Esophagus (tissue), 2 donors: ENCODE measurements around the gene FBXL19. TPM values are rescaled to one million over a fixed set of nuclear protein-coding genes. Genes with fewer than 3 reads are reported as not detected.

Experiments used
- H3K27ac ChIP-seq, 2 donors: one replicate each; pipeline ENCODE4 v1.5.1; 2013; ENCODE audit warnings: low read depth in 2 of 2, mild to moderate bottlenecking in 2 of 2, inconsistent platforms in 1 of 2, low read length in 1 of 2, moderate library complexity in 1 of 2
- H3K27me3 ChIP-seq, 2 donors: one replicate each; pipeline ENCODE4 v1.6.1; 2013; ENCODE audit warnings: low read length in 2 of 2, control low read depth in 1 of 2, mild to moderate bottlenecking in 1 of 2; ENCODE audit not compliant: insufficient read depth in 2 of 2, control insufficient read depth in 1 of 2
- H3K36me3 ChIP-seq, 2 donors: one replicate each; pipeline ENCODE4 v1.6.1; 2013; ENCODE audit warnings: low read length in 1 of 2; ENCODE audit not compliant: control insufficient read depth in 2 of 2, insufficient read depth in 2 of 2
- H3K4me1 ChIP-seq, 2 donors: one replicate each; pipeline ENCODE4 v1.6.1; 2013; ENCODE audit warnings: low read length in 1 of 2; ENCODE audit not compliant: control insufficient read depth in 2 of 2, insufficient read depth in 2 of 2
- H3K4me3 ChIP-seq, 2 donors: one replicate each; pipeline ENCODE4 v1.5.1; 2013; ENCODE audit warnings: low read length in 2 of 2, mild to moderate bottlenecking in 2 of 2, low read depth in 1 of 2, moderate library complexity in 1 of 2
- H3K9me3 ChIP-seq, 2 donors: one replicate each; pipeline ENCODE4 v1.6.1; 2013; ENCODE audit warnings: mild to moderate bottlenecking in 2 of 2, low read depth in 1 of 2, low read length in 1 of 2, moderate library complexity in 1 of 2; ENCODE audit not compliant: control insufficient read depth in 2 of 2, insufficient read depth in 1 of 2
- WGBS, 2 donors: extraction: QIAGEN DNeasy Blood & Tissue Kit; methylation state at CpG; one replicate each; pipeline ENCODE4 v1.1.7; 2013; 5-methylcytosine and 5-hydroxymethylcytosine counted together
- polyA plus RNA-seq, 2 donors: library from polyadenylated mRNA; stranded (reverse); fragments of 200-250 nt; gene quantifications; one replicate each; pipeline ENCODE4 v1.2.3, GENCODE V29; 2013
- donor health status: healthy with polysubstance abuse.
- donor health status: Bipolar disorder and iron deficiency.

Gene FBXL19
- polyA plus RNA-seq, 2 donors: 10.7 to 35.6 TPM

DNA sequence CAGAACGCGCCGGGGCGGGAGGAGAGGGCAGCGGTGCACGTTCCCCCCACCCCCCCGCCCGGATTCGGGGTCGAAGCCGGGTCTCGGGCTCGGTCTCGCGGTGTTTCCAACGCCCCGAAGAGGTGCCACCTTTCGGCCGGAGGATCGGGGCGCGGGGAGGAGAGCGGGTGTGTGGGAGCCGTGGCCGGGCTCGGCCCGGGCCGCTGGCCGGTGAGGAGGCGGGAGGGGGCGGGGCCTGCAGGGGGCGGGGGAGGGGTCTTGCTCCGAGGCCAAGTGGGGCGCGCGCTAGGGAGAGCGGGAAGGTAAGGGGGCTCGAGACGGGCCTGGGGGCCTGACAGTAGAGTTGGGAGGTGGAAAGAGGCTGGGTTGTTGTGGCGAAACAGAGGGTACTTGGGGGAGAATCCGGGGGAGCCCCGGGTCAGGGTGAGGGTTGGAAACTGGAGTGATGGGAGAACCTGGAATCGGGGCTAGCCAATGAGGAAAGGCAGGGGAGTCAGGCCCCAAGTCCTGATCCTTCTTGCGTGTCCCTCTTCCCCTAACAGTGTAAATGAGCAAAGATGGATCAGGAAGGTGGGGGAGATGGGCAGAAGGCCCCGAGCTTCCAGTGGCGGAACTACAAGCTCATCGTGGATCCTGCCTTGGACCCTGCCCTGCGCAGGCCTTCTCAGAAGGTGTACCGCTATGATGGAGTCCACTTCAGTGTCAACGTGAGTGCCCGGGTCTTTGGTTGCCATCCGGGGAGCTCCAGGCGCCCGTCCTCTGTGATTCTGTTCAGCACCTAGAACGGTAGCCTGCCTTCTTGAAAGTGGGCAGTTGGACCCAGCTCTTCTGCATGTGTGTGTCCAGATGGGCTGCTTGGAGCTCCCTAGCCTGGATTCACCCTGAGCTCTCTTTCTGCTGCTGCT lies 35.1 kb downstream of the FBXL19 start:
- H3K36me3 ChIP-seq: peaks cover 6 to 14% of the 10 kb centered on the region in 2 donors
- WGBS, 2 donors: 10% methylated on average over 53 to 55 of the region's 55 CpGs

DNA sequence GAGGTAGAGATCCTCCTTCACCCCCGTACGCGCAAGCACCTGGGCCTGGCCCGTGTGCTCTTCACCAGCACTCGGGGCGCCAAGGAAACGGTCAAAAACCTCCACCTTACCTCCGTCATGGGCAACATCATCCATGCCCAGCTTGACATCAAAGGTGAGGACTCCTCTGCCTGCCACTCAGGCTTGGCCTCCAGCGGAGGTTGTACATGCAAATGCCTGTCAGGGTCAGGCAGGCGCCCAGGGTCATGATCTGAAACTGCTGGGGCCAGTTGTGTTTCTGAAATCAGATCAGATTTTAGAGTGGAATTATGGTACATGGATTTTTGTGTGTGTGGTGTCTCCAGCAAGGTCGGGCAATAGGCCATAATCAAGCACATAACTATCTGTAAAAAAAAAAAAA lies 38.0 kb downstream of the FBXL19 start:
- WGBS, 2 donors: 93 to 95% methylated on average over 11 of the region's 11 CpGs
- Histone ChIP-seq H3K4me1 (peaks cover 9 to 10% of the 10 kb centered on the region in 2 donors), H3K27ac (no peak overlapping the region), H3K36me3 (peaks cover 13 to 41% of the 10 kb centered on the region in 2 donors), H3K4me3 (no peak overlapping the region), H3K27me3 (no peaks in the 10 kb centered on the region), H3K9me3 (peaks cover 0 to 2% of the 10 kb centered on the region in 2 donors)

More for the DNA sequence above, 35.1 kb downstream of the FBXL19 start:
- Histone ChIP-seq H3K27me3 (no peaks in the 10 kb centered on the region), H3K9me3 (no peaks in the 10 kb centered on the region), H3K4me3 (peak overlapping the region; percentile 90), H3K27ac (peak overlapping the region; percentile 96 to 98), H3K4me1 (peaks cover 9 to 14% of the 10 kb centered on the region in 2 donors)

DNA sequence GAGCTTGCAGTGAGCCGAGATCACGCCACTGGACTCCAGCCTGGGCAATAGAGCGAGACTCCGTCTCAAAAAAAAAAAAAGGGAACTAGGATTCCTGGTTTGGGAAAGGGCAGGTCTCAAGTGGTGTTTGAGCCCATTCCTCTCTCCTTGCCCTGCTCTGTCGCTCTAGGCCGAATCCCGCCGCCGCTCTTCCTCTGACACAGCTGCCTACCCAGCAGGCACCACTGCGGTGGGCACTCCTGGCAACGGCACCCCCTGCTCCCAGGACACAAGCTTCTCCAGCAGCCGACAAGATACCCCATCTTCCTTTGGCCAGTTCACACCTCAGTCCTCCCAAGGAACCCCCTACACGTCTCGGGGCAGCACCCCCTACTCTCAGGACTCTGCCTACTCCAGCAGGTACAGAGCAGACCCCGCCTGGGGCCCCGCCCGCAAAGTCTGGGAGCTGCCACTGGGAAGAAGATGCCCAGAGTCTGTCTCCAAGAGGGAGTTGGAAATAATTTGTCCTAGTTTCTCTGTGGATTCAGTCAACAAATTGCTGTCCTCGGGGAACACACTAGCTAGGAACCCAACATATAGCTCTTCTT lies 40.6 kb downstream of the FBXL19 start:
- 91 to 92% methylated on average over 18 of the region's 18 CpGs for WGBS, 2 donors
- Histone ChIP-seq H3K4me3 (no peak overlapping the region), H3K27me3 (no peaks in the 10 kb centered on the region), H3K36me3 (peaks cover 13 to 54% of the 10 kb centered on the region in 2 donors), H3K9me3 (peaks cover 0 to 2% of the 10 kb centered on the region in 2 donors), H3K27ac (no peak overlapping the region), H3K4me1 (peaks cover 0 to under 1% of the 10 kb centered on the region in 2 donors)

DNA sequence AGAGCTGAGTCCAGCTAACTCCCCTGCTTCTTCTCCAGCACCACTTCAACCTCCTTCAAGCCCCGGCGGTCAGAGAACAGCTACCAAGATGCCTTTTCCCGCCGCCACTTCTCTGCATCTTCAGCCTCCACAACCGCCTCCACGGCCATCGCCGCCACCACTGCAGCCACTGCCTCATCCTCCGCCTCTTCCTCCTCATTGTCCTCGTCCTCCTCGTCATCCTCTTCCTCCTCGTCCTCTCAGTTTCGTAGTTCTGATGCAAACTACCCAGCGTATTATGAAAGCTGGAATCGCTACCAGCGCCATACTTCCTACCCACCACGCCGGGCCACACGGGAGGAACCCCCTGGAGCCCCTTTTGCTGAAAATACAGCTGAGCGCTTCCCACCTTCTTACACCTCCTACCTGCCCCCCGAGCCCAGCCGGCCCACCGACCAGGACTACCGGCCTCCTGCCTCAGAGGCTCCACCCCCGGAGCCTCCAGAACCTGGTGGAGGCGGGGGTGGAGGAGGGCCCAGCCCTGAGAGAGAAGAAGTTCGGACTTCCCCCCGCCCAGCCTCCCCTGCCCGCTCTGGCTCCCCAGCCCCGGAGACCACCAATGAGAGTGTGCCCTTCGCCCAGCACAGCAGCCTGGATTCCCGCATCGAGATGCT lies 41.3 kb downstream of the FBXL19 start:
- H3K4me3 ChIP-seq: no peak overlapping the region
- peaks cover 0 to 2% of the 10 kb centered on the region in 2 donors for H3K9me3 ChIP-seq
- H3K36me3 ChIP-seq: peaks cover 16 to 60% of the 10 kb centered on the region in 2 donors
- no peaks in the 10 kb centered on the region for H3K4me1 ChIP-seq
- H3K27ac ChIP-seq: no peak overlapping the region
- H3K27me3 ChIP-seq: no peaks in the 10 kb centered on the region
- whole genome bisulfite sequencing, 2 donors: 89 to 93% methylated on average over 33 of the region's 33 CpGs

DNA sequence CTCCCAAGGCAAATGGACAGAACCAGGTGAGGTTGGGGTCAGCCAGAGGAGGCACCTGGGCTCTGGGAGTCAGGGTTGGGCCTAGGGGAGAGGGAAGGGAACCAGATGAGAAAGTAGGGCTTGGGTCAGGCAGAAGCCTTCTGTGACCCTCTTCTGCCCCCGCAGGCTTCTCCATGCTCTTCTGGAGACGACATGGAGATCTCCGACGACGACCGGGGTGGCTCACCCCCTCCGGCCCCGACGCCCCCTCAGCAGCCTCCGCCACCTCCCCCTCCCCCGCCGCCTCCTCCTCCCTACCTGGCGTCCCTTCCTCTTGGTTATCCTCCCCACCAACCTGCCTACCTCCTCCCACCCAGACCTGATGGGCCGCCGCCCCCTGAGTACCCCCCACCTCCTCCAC lies 42.1 kb downstream of the FBXL19 start:
- Histone ChIP-seq H3K4me3 (no peak overlapping the region), H3K27ac (no peak overlapping the region), H3K27me3 (no peaks in the 10 kb centered on the region), H3K36me3 (peaks cover 17 to 61% of the 10 kb centered on the region in 2 donors), H3K4me1 (no peaks in the 10 kb centered on the region), H3K9me3 (peaks cover 0 to 2% of the 10 kb centered on the region in 2 donors)
- 88 to 95% methylated on average over 15 of the region's 15 CpGs for WGBS, 2 donors

DNA sequence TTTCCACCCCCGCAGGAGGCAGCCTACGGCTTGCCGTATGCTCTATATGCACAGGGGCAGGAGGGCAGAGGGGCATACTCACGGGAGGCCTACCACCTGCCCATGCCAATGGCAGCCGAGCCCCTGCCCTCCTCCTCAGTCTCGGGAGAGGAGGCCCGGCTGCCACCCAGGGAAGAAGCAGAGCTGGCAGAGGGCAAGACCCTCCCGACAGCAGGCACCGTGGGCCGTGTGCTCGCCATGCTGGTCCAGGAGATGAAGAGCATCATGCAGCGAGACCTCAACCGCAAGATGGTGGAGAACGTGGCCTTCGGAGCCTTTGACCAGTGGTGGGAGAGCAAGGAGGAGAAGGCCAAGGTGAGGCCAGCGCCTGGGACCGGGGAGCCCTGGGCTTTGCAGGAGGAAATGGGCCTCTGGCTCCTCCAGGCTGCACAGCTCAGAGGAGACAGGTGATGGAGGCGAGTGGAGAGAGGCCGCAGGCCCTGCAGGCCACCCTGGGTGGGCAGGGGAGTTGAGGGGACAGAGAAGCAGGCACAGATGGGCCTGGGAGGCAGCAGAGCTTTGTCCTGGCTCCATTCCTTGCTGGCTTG lies 42.8 kb downstream of the FBXL19 start:
- Histone ChIP-seq H3K27ac (no peak overlapping the region), H3K4me3 (no peak overlapping the region), H3K9me3 (peaks cover 0 to 2% of the 10 kb centered on the region in 2 donors), H3K4me1 (no peaks in the 10 kb centered on the region), H3K36me3 (peaks cover 13 to 61% of the 10 kb centered on the region in 2 donors), H3K27me3 (no peaks in the 10 kb centered on the region)
- WGBS, 2 donors: 90 to 94% methylated on average over 19 of the region's 19 CpGs

DNA sequence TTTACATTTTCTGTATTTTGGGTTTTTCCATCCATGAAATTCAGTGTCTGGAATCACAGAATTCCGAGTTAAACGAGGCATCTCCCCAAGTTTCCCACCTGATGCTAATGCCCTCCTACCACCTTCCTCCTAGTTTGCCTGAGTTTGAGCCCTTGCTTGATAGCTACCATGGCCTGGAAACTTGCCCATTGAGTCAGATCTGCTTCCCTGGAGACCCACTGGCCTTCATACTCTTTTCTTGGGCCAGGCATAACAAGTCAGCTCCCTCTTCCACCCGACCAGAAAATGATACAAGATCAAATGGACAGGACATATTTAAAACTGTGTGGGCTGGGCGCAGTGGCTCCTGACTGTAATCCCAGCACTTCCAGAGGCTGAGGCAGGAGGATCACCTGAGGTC lies 44.4 kb downstream of the FBXL19 start:
- peaks cover 0 to 2% of the 10 kb centered on the region in 2 donors for H3K9me3 ChIP-seq
- WGBS, 2 donors: 86 to 90% methylated on average over 4 of the region's 4 CpGs
- H3K36me3 ChIP-seq: peaks cover 10 to 64% of the 10 kb centered on the region in 2 donors

DNA sequence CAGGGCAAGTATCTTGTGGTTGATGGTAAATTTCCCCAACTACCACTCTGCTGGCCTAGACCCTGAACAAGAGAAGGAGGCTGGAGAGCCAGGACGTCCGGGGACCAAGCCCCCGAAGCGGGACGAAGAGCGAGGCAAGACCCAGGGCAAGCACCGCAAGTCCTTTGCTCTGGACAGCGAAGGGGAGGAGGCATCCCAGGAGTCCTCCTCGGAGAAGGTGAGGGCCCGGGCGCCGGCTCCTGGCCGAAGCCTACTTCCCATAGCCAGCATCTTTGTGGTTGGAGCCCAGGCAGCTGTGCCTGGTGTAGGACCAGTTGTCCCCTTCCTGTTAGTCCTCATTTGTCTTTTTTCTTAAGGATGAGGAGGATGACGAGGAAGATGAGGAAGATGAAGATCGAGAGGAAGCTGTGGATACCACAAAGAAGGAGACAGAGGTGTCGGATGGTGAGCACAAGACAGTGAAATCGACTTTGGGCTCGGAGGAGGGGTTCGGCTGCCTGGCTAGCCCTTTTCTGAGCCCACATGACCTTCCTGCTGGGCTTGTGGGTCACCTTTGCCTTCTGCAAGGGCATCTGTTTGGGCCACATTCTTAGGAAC lies 46.0 kb downstream of the FBXL19 start:
- Histone ChIP-seq H3K4me3 (no peak overlapping the region), H3K9me3 (peaks cover 0 to 2% of the 10 kb centered on the region in 2 donors), H3K27me3 (no peaks in the 10 kb centered on the region), H3K27ac (no peak overlapping the region), H3K4me1 (no peaks in the 10 kb centered on the region), H3K36me3 (peaks cover 11 to 58% of the 10 kb centered on the region in 2 donors)
- 96 to 98% methylated on average over 19 of the region's 19 CpGs for WGBS, 2 donors

More for the DNA sequence above, 44.4 kb downstream of the FBXL19 start:
- H3K4me1 ChIP-seq: no peaks in the 10 kb centered on the region
- no peak overlapping the region for H3K4me3 ChIP-seq
- no peaks in the 10 kb centered on the region for H3K27me3 ChIP-seq
- no peak overlapping the region for H3K27ac ChIP-seq

DNA sequence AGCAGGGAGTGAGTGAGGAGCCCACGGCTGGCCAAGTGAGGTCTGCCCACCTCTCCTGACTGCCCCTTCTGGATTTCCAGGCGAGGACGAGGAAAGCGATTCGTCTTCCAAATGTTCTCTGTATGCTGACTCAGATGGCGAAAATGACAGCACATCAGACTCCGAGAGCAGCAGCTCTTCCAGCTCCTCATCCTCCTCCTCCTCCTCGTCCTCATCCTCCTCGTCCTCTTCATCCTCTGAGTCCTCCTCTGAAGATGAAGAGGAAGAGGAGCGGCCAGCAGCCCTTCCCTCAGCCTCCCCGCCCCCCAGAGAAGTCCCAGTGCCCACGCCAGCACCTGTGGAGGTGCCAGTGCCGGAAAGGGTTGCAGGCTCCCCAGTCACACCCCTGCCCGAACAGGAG lies 47.9 kb downstream of the FBXL19 start:
- no peaks in the 10 kb centered on the region for H3K9me3 ChIP-seq
- H3K27ac ChIP-seq: no peak overlapping the region
- H3K36me3 ChIP-seq: peaks cover 12 to 51% of the 10 kb centered on the region in 2 donors
- 92 to 95% methylated on average over 12 to 14 of the region's 14 CpGs for WGBS, 2 donors
- H3K4me1 ChIP-seq: no peaks in the 10 kb centered on the region
- no peak overlapping the region for H3K4me3 ChIP-seq
- H3K27me3 ChIP-seq: no peaks in the 10 kb centered on the region
